ENCODE measurements around the gene UQCC2.

UQCC2 gene

GRCh38 chr6:33698494-33698893, 13.0 kb downstream of the UQCC2 start:
- H3K4me1 ChIP-seq (ENCODE audit: insufficient read depth, low read length): peaks cover 12% of the 10 kb centered on the region; the same call in 1 of the 2 replicates
- H3K36me3 ChIP-seq (ENCODE audit: insufficient read depth, low read length): peaks cover 33% of the 10 kb centered on the region
- no peaks in the 10 kb centered on the region for H3K9me3 ChIP-seq (ENCODE audit: control insufficient read depth, insufficient read depth, low read length)
- H3K9ac ChIP-seq (ENCODE audit: low read depth, low read length): no peak overlapping the region

GRCh38 chr6:33697845-33698244, 13.7 kb downstream of the UQCC2 start:
- peaks cover 33% of the 10 kb centered on the region for H3K36me3 ChIP-seq (ENCODE audit: insufficient read depth, low read length)
- no peaks in the 10 kb centered on the region for H3K9me3 ChIP-seq (ENCODE audit: control insufficient read depth, insufficient read depth, low read length)
- peaks cover 12% of the 10 kb centered on the region; the same call in 1 of the 2 replicates for H3K4me1 ChIP-seq (ENCODE audit: insufficient read depth, low read length)
- H3K9ac ChIP-seq (ENCODE audit: low read depth, low read length): no peak overlapping the region

GRCh38 chr6:33696548-33697518, 14.7 kb downstream of the UQCC2 start:
- Histone ChIP-seq H3K9me3 (ENCODE audit: control insufficient read depth, insufficient read depth, low read length) (no peaks in the 10 kb centered on the region), H3K4me1 (ENCODE audit: insufficient read depth, low read length) (peaks cover 17% of the 10 kb centered on the region; the same call in 1 of the 2 replicates), H3K36me3 (ENCODE audit: insufficient read depth, low read length) (peaks cover 37% of the 10 kb centered on the region), H3K9ac (ENCODE audit: low read depth, low read length) (no peak overlapping the region)

- H3K36me3 ChIP-seq (ENCODE audit: insufficient read depth, low read length): peaks cover 37% of the 10 kb centered on the region
- peaks cover 19% of the 10 kb centered on the region; the same call in 1 of the 2 replicates for H3K4me1 ChIP-seq (ENCODE audit: insufficient read depth, low read length)
- H3K9me3 ChIP-seq (ENCODE audit: control insufficient read depth, insufficient read depth, low read length): no peaks in the 10 kb centered on the region
- no peak overlapping the region for H3K9ac ChIP-seq (ENCODE audit: low read depth, low read length)
Measured at GRCh38 chr6:33696076-33696475, 15.4 kb downstream of the UQCC2 start.

- H3K9me3 ChIP-seq (ENCODE audit: control insufficient read depth, insufficient read depth, low read length): no peaks in the 10 kb centered on the region
- H3K9ac ChIP-seq (ENCODE audit: low read depth, low read length): no peak overlapping the region
- peaks cover 37% of the 10 kb centered on the region for H3K36me3 ChIP-seq (ENCODE audit: insufficient read depth, low read length)
- H3K4me1 ChIP-seq (ENCODE audit: insufficient read depth, low read length): peaks cover 19% of the 10 kb centered on the region; the same call in 1 of the 2 replicates
Measured at GRCh38 chr6:33695451-33695887, 16.0 kb downstream of the UQCC2 start.

GRCh38 chr6:33694977-33695376, 16.5 kb downstream of the UQCC2 start:
- Histone ChIP-seq H3K9me3 (ENCODE audit: control insufficient read depth, insufficient read depth, low read length) (no peaks in the 10 kb centered on the region), H3K9ac (ENCODE audit: low read depth, low read length) (no peak overlapping the region), H3K4me1 (ENCODE audit: insufficient read depth, low read length) (peaks cover 16% of the 10 kb centered on the region; the same call in 1 of the 2 replicates), H3K36me3 (ENCODE audit: insufficient read depth, low read length) (peaks cover 37% of the 10 kb centered on the region)

- Histone ChIP-seq H3K9me3 (ENCODE audit: control insufficient read depth, insufficient read depth, low read length) (no peaks in the 10 kb centered on the region), H3K4me1 (ENCODE audit: insufficient read depth, low read length) (peaks cover 16% of the 10 kb centered on the region; the same call in 1 of the 2 replicates), H3K36me3 (ENCODE audit: insufficient read depth, low read length) (peaks cover 32% of the 10 kb centered on the region), H3K9ac (ENCODE audit: low read depth, low read length) (no peak overlapping the region)
Measured at GRCh38 chr6:33694401-33694931, 17.0 kb downstream of the UQCC2 start.

- Histone ChIP-seq H3K9ac (ENCODE audit: low read depth, low read length) (no peak overlapping the region), H3K9me3 (ENCODE audit: control insufficient read depth, insufficient read depth, low read length) (no peaks in the 10 kb centered on the region), H3K4me1 (ENCODE audit: insufficient read depth, low read length) (peaks cover 16% of the 10 kb centered on the region; the same call in 1 of the 2 replicates), H3K36me3 (ENCODE audit: insufficient read depth, low read length) (peaks cover 27% of the 10 kb centered on the region)
Measured at GRCh38 chr6:33693186-33694105, 18.1 kb downstream of the UQCC2 start.

- Histone ChIP-seq H3K9me3 (ENCODE audit: control insufficient read depth, insufficient read depth, low read length) (no peaks in the 10 kb centered on the region), H3K9ac (ENCODE audit: low read depth, low read length) (no peak overlapping the region), H3K36me3 (ENCODE audit: insufficient read depth, low read length) (peaks cover 20% of the 10 kb centered on the region), H3K4me1 (ENCODE audit: insufficient read depth, low read length) (peaks cover 16% of the 10 kb centered on the region; the same call in 1 of the 2 replicates)
Measured at GRCh38 chr6:33692760-33693158, 18.7 kb downstream of the UQCC2 start.

- H3K4me1 ChIP-seq (ENCODE audit: insufficient read depth, low read length): peaks cover 11% of the 10 kb centered on the region; the same call in 1 of the 2 replicates
- H3K36me3 ChIP-seq (ENCODE audit: insufficient read depth, low read length): peaks cover 19% of the 10 kb centered on the region
- H3K9ac ChIP-seq (ENCODE audit: low read depth, low read length): no peak overlapping the region
- H3K9me3 ChIP-seq (ENCODE audit: control insufficient read depth, insufficient read depth, low read length): no peaks in the 10 kb centered on the region
Measured at GRCh38 chr6:33692078-33692759, 19.3 kb downstream of the UQCC2 start.

GRCh38 chr6:33691456-33692077, 19.9 kb downstream of the UQCC2 start:
- peaks cover 7% of the 10 kb centered on the region; the same call in 1 of the 2 replicates for H3K4me1 ChIP-seq (ENCODE audit: insufficient read depth, low read length)
- H3K9ac ChIP-seq (ENCODE audit: low read depth, low read length): no peak overlapping the region
- peaks cover 17% of the 10 kb centered on the region for H3K36me3 ChIP-seq (ENCODE audit: insufficient read depth, low read length)
- H3K9me3 ChIP-seq (ENCODE audit: control insufficient read depth, insufficient read depth, low read length): no peaks in the 10 kb centered on the region

GRCh38 chr6:33690766-33691165, 20.7 kb downstream of the UQCC2 start:
- H3K9me3 ChIP-seq (ENCODE audit: control insufficient read depth, insufficient read depth, low read length): no peaks in the 10 kb centered on the region
- H3K4me1 ChIP-seq (ENCODE audit: insufficient read depth, low read length): peaks cover 7% of the 10 kb centered on the region; the same call in 1 of the 2 replicates
- H3K9ac ChIP-seq (ENCODE audit: low read depth, low read length): no peak overlapping the region
- peaks cover 17% of the 10 kb centered on the region for H3K36me3 ChIP-seq (ENCODE audit: insufficient read depth, low read length)

- Histone ChIP-seq H3K36me3 (ENCODE audit: insufficient read depth, low read length) (peaks cover 15% of the 10 kb centered on the region), H3K9ac (ENCODE audit: low read depth, low read length) (no peak overlapping the region), H3K4me1 (ENCODE audit: insufficient read depth, low read length) (peaks cover 7% of the 10 kb centered on the region; the same call in 1 of the 2 replicates), H3K9me3 (ENCODE audit: control insufficient read depth, insufficient read depth, low read length) (no peaks in the 10 kb centered on the region)
Measured at GRCh38 chr6:33689879-33690278, 21.6 kb downstream of the UQCC2 start.
